Activated CD8-positive, alpha-beta T cell treated with anti-CD3 and anti-CD28 coated beads, Interleukin-2, amount 10 ng/mL, durations not matched to agents 7 days and 5 days (primary cell): ENCODE measurements around the gene TBC1D16. TPM values are rescaled to one million over a fixed set of nuclear protein-coding genes. Genes with fewer than 3 reads are reported as not detected.

ENCODE experiments used
- ATAC-seq: fragments of 150-1000 bp; cut with Tn5 transposase; one replicate; pipeline ENCODE4 v1.10.0; 2021; ENCODE audit warnings: moderate library complexity
- CTCF ChIA-PET: fragments of 350-600 bp; sonication (Branson Sonifier 250); formaldehyde crosslinking; loops from one replicate; lab custom pipeline; 2021; ENCODE audit warnings: antibody characterized with exemption; lab: Charles Lee
- POLR2A ChIA-PET: fragments of 350-600 bp; sonication (Branson Sonifier 250); formaldehyde crosslinking; loops from one replicate; lab custom pipeline; 2021; ENCODE audit warnings: antibody characterized with exemption; lab: Charles Lee
- DNase-seq: peaks from one replicate; pipeline ENCODE4 v3.0.0-alpha.2; 2020
- H3K27ac Mint-ChIP-seq: one replicate; pipeline ENCODE4 v1.8.0; 2021; ENCODE audit warnings: mild to moderate bottlenecking, mixed read lengths
- H3K27me3 Mint-ChIP-seq: one replicate; pipeline ENCODE4 v1.8.0; 2021; ENCODE audit warnings: low read depth, mixed read lengths
- H3K36me3 Mint-ChIP-seq: one replicate; pipeline ENCODE4 v1.8.0; 2021; ENCODE audit warnings: low read depth, mixed read lengths
- H3K4me1 Mint-ChIP-seq: one replicate; pipeline ENCODE4 v1.8.0; 2021; ENCODE audit warnings: low read depth, mixed read lengths
- H3K4me3 Mint-ChIP-seq: one replicate; pipeline ENCODE4 v1.8.0; 2021; ENCODE audit warnings: mild to moderate bottlenecking, mixed read lengths
- H3K9me3 Mint-ChIP-seq: one replicate; pipeline ENCODE4 v1.8.0; 2022; ENCODE audit warnings: mixed read lengths; ENCODE audit not compliant: insufficient read depth
- total RNA-seq, 2 experiments: library from RNA; stranded (reverse); gene quantifications; one replicate each; pipeline ENCODE4 v1.2.3, GENCODE V29; 2021

Gene TBC1D16
- total RNA-seq, 2 experiments from 2014 or later: 1.3 to 2.1 TPM

- H3K4me3 Mint-ChIP-seq: no peak overlapping the region
- peaks cover 67% of the 10 kb centered on the region for H3K4me1 Mint-ChIP-seq
- peak overlapping the region; percentile 34 for H3K27ac Mint-ChIP-seq
- CTCF ChIA-PET: interaction anchor here (1.2 kb wide), 1 partner anchor 13 kb away, joined by 3 read pairs; no protein-coding TSS in a partner anchor
- H3K36me3 Mint-ChIP-seq: no peaks in the 10 kb centered on the region
- ATAC-seq (no peak), DNase-seq (no peak)
- no peaks in the 10 kb centered on the region for H3K9me3 Mint-ChIP-seq
- peaks cover 20% of the 10 kb centered on the region for H3K27me3 Mint-ChIP-seq
- POLR2A ChIA-PET: no interaction called here
Observed at GRCh38 chr17:79928502-79929256, 107.0 kb downstream of the TBC1D16 start.

- Mint-ChIP-seq H3K9me3 (no peaks in the 10 kb centered on the region), H3K4me3 (no peak overlapping the region), H3K27ac (peak overlapping the region; percentile 83), H3K27me3 (peaks cover 15% of the 10 kb centered on the region), H3K36me3 (no peaks in the 10 kb centered on the region), H3K4me1 (peaks cover 59% of the 10 kb centered on the region)
- ChIA-PET CTCF (interaction anchor here (1.2 kb wide), 1 partner anchor 12 kb away, joined by 3 read pairs; no protein-coding TSS in a partner anchor), POLR2A (no interaction called here)
- DNase-seq: no peak
- no peak for ATAC-seq
Observed at GRCh38 chr17:79927688-79928501, 107.8 kb downstream of the TBC1D16 start.

- ChIA-PET POLR2A (no interaction called here), CTCF (no interaction called here)
- Mint-ChIP-seq H3K9me3 (no peaks in the 10 kb centered on the region), H3K4me1 (peaks cover 58% of the 10 kb centered on the region), H3K27ac (peak overlapping the region; percentile 83), H3K36me3 (no peaks in the 10 kb centered on the region), H3K27me3 (peaks cover 11% of the 10 kb centered on the region), H3K4me3 (peak overlapping the region; percentile 22)
- DNase-seq (peak; percentile 56), ATAC-seq (peak; percentile 55)
Observed at GRCh38 chr17:79927136-79927661, 108.5 kb downstream of the TBC1D16 start.

- Mint-ChIP-seq H3K27ac (peak overlapping the region; percentile 83), H3K4me3 (peak overlapping the region; percentile 22), H3K4me1 (peaks cover 63% of the 10 kb centered on the region), H3K9me3 (no peaks in the 10 kb centered on the region), H3K27me3 (peaks cover 10% of the 10 kb centered on the region), H3K36me3 (no peaks in the 10 kb centered on the region)
- CTCF ChIA-PET: interaction anchor here (1.0 kb wide), 1 partner anchor 44 kb away, joined by 4 read pairs; no protein-coding TSS in a partner anchor
- POLR2A ChIA-PET: no interaction called here
- DNase-seq (no peak), ATAC-seq (no peak)
Observed at GRCh38 chr17:79926605-79927135, 109.0 kb downstream of the TBC1D16 start.

GRCh38 chr17:79926142-79926604 lies 109.5 kb downstream of the TBC1D16 start:
- DNase-seq (no peak), ATAC-seq (no peak)
- Mint-ChIP-seq H3K4me3 (peak overlapping the region; percentile 1), H3K27me3 (peaks cover 5% of the 10 kb centered on the region), H3K9me3 (no peaks in the 10 kb centered on the region), H3K4me1 (peaks cover 62% of the 10 kb centered on the region), H3K27ac (peak overlapping the region; percentile 80), H3K36me3 (no peaks in the 10 kb centered on the region)
- POLR2A ChIA-PET: no interaction called here
- CTCF ChIA-PET: interaction anchor here (1.0 kb wide), 1 partner anchor 44 kb away, joined by 4 read pairs; no protein-coding TSS in a partner anchor

GRCh38 chr17:79925242-79925957 lies 110.3 kb downstream of the TBC1D16 start:
- Mint-ChIP-seq H3K36me3 (no peaks in the 10 kb centered on the region), H3K4me3 (peak overlapping the region; percentile 45), H3K4me1 (peaks cover 60% of the 10 kb centered on the region), H3K27me3 (no peaks in the 10 kb centered on the region), H3K27ac (peak overlapping the region; percentile 80), H3K9me3 (no peaks in the 10 kb centered on the region)
- POLR2A ChIA-PET: no interaction called here
- ATAC-seq (peak; percentile 14), DNase-seq (peak; percentile 39)
- CTCF ChIA-PET: interaction anchor here (1.0 kb wide), 1 partner anchor 45 kb away, joined by 4 read pairs; no protein-coding TSS in a partner anchor

- Mint-ChIP-seq H3K4me1 (peaks cover 60% of the 10 kb centered on the region), H3K27me3 (no peaks in the 10 kb centered on the region), H3K4me3 (peak overlapping the region; percentile 45), H3K9me3 (no peaks in the 10 kb centered on the region), H3K36me3 (no peaks in the 10 kb centered on the region), H3K27ac (peak overlapping the region; percentile 80)
- no peak for ATAC-seq
- POLR2A ChIA-PET: no interaction called here
- no peak for DNase-seq
- CTCF ChIA-PET: interaction anchor here (1.0 to 1.9 kb wide), 2 partner anchors 49 to 82 kb away, joined by 3 to 5 read pairs; no protein-coding TSS in a partner anchor
Observed at GRCh38 chr17:79924639-79924976, 111.1 kb downstream of the TBC1D16 start.

- DNase-seq (peak; percentile 66), ATAC-seq (no peak)
- ChIA-PET POLR2A (no interaction called here), CTCF (interaction anchor here (0.7 to 1.9 kb wide), 4 partner anchors 13 to 81 kb away, joined by 3 to 5 read pairs (median 4); no protein-coding TSS in a partner anchor)
- no peaks in the 10 kb centered on the region for H3K9me3 Mint-ChIP-seq
- peaks cover 62% of the 10 kb centered on the region for H3K4me1 Mint-ChIP-seq
- peak overlapping the region; percentile 45 for H3K4me3 Mint-ChIP-seq
- no peaks in the 10 kb centered on the region for H3K36me3 Mint-ChIP-seq
- H3K27me3 Mint-ChIP-seq: no peaks in the 10 kb centered on the region
- H3K27ac Mint-ChIP-seq: peak overlapping the region; percentile 46
Observed at GRCh38 chr17:79923974-79924638, 111.6 kb downstream of the TBC1D16 start.

- H3K4me1 Mint-ChIP-seq: peaks cover 51% of the 10 kb centered on the region
- no peaks in the 10 kb centered on the region for H3K27me3 Mint-ChIP-seq
- DNase-seq (no peak), ATAC-seq (no peak)
- no peaks in the 10 kb centered on the region for H3K36me3 Mint-ChIP-seq
- no peaks in the 10 kb centered on the region for H3K9me3 Mint-ChIP-seq
- no peak overlapping the region for H3K4me3 Mint-ChIP-seq
- ChIA-PET CTCF (interaction anchor here (1.9 kb wide), 1 partner anchor 48 kb away, joined by 5 read pairs; no protein-coding TSS in a partner anchor), POLR2A (no interaction called here)
- no peak overlapping the region for H3K27ac Mint-ChIP-seq
Observed at GRCh38 chr17:79922798-79923197, 112.9 kb downstream of the TBC1D16 start.

GRCh38 chr17:79922116-79922601 lies 113.5 kb downstream of the TBC1D16 start:
- peak overlapping the region; percentile 68 for H3K27ac Mint-ChIP-seq
- no peaks in the 10 kb centered on the region for H3K9me3 Mint-ChIP-seq
- CTCF ChIA-PET: no interaction called here
- H3K4me1 Mint-ChIP-seq: peaks cover 45% of the 10 kb centered on the region
- peaks cover 2% of the 10 kb centered on the region for H3K27me3 Mint-ChIP-seq
- H3K36me3 Mint-ChIP-seq: no peaks in the 10 kb centered on the region
- peak overlapping the region; percentile 28 for H3K4me3 Mint-ChIP-seq
- DNase-seq (no peak), ATAC-seq (no peak)
- POLR2A ChIA-PET: no interaction called here
